ENCODE data around the gene FILIP1. TPM values are rescaled to one million over a fixed set of nuclear protein-coding genes. Genes with fewer than 3 reads are reported as not detected.

FILIP1 gene
- polyA plus RNA-seq, 2 of the 4 experiments (the other 2 are of a cell fraction), result 2.3 to 15.6 TPM

- TF ChIP-seq PHF8 (IDR thresholded peaks at IDR 0.05; ENCODE audit: borderline replicate concordance, low read depth), result no peak
- TF ChIP-seq ESRRA (IDR thresholded peaks at IDR 0.05; ENCODE audit: borderline replicate concordance, low read length), result no peak
- TF ChIP-seq ZNF302 (CRISPR knock-in tag; IDR thresholded peaks at IDR 0.05), result no peak
- no peak for TF ChIP-seq CBX2 (IDR thresholded peaks at IDR 0.05; ENCODE audit: borderline replicate concordance, low read depth)
- no peak for TF ChIP-seq ZC3H11A (IDR thresholded peaks at IDR 0.05)
Observed at GRCh38 chr6:75386050-75386770, 107.4 kb downstream of the FILIP1 start (continued).

- CTCF ChIA-PET, result no interaction called here
- Histone ChIP-seq H3K4me2 (no peak overlapping the region), H3K4me1 (peaks cover 21% of the 10 kb centered on the region), H3K9me3 (no peaks in the 10 kb centered on the region), H3K27ac (0 out of 6 replicates have a peak overlapping the region, but pooled peaks of 1 of the 2 experiments have one; percentile 35), H3K4me3 (no peak overlapping the region)
- no peak for TF ChIP-seq JUN (IDR thresholded peaks at IDR 0.05)
- TF ChIP-seq KDM1A (IDR thresholded peaks at IDR 0.05; ENCODE audit: low read depth), result no peak
- no peak for TF ChIP-seq NR3C1 (IDR thresholded peaks at IDR 0.05)
- no peak for TF ChIP-seq FOXS1 (CRISPR knock-in tag; IDR thresholded peaks at IDR 0.05)
- TF ChIP-seq EHMT2 (IDR thresholded peaks at IDR 0.05; ENCODE audit: low read depth), result no peak
- TF ChIP-seq E2F6 (IDR thresholded peaks at IDR 0.05; ENCODE audit: borderline replicate concordance, low read depth), result no peak
- TF ChIP-seq GATA3 (IDR thresholded peaks at IDR 0.05; ENCODE audit: borderline replicate concordance), result no peak
- TF ChIP-seq PBX3 (IDR thresholded peaks at IDR 0.05), result no peak
- no peak for TF ChIP-seq POLR2AphosphoS2 (conservative IDR thresholded peaks at IDR 0.05; ENCODE audit: low read length)
- TF ChIP-seq EP300 (IDR thresholded peaks at IDR 0.05), result no peak
- no peak for TF ChIP-seq REST (IDR thresholded peaks at IDR 0.05)
- TF ChIP-seq HMGXB4 (CRISPR knock-in tag; IDR thresholded peaks at IDR 0.05; ENCODE audit: borderline replicate concordance), result no peak
- no peak for TF ChIP-seq CHD2 (IDR thresholded peaks at IDR 0.05; ENCODE audit: low read length, partially characterized antibody)
- TF ChIP-seq CTCF (IDR thresholded peaks at IDR 0.05), result no peak
- TF ChIP-seq CBX2 (IDR thresholded peaks at IDR 0.05; ENCODE audit: borderline replicate concordance, low read depth), result no peak
- TF ChIP-seq HES2 (IDR thresholded peaks at IDR 0.05), result no peak
- TF ChIP-seq ATOH8 (CRISPR knock-in tag; IDR thresholded peaks at IDR 0.05; ENCODE audit: low read depth), result no peak
- no peak for TF ChIP-seq ZNF302 (CRISPR knock-in tag; IDR thresholded peaks at IDR 0.05)
- FAIRE-seq (no peak), ATAC-seq (no peak), DNase-seq (ENCODE audit: low read depth in 1 of 2, low spot score in 1 of 2) (no peak)
- POLR2A ChIA-PET, result no interaction called here
Observed at GRCh38 chr6:75384116-75384515, 109.5 kb downstream of the FILIP1 start.

Measured in A549 (cell line).